Endothelial cell of umbilical vein (primary cell): ENCODE measurements around the gene RUSC2.

Experiments
- CTCF ChIP-seq, 2 donors: IDR thresholded peaks; 1 replicate in 1 of 2; 2 replicates in 1 of 2; pipeline ENCODE4 v1.5.1; 2011; ENCODE audit warnings: low read length in 2 of 2, mild to moderate bottlenecking in 2 of 2, moderate library complexity in 2 of 2, control low read depth in 1 of 2, inconsistent platforms in 1 of 2, low read depth in 1 of 2; ENCODE audit not compliant: insufficient read depth in 1 of 2; ENCODE audit errors: extremely low read depth in 1 of 2
- EZH2 ChIP-seq: IDR thresholded peaks from 2 replicates; pipeline ENCODE4 v1.6.1; 2012; ENCODE audit warnings: borderline replicate concordance, low read depth, mild to moderate bottlenecking, moderate library complexity, low read length, inconsistent platforms; ENCODE audit not compliant: severe bottlenecking
- JUN ChIP-seq: IDR thresholded peaks from 2 replicates; pipeline ENCODE4 v1.6.1; 2011; ENCODE audit warnings: borderline replicate concordance, low read depth; ENCODE audit not compliant: insufficient read length, insufficient read depth
- MAX ChIP-seq: IDR thresholded peaks from 2 replicates; pipeline ENCODE4 v1.6.1; 2011; ENCODE audit not compliant: insufficient read depth, insufficient read length
- POLR2A ChIP-seq: IDR thresholded peaks from 2 replicates; pipeline ENCODE4 v1.6.1; 2012; ENCODE audit warnings: low read depth, mild to moderate bottlenecking, control low read depth, low read length
- POLR2AphosphoS5 ChIP-seq: IDR thresholded peaks from 2 replicates; pipeline ENCODE4 v1.6.1; 2012; ENCODE audit warnings: low read depth, mild to moderate bottlenecking, control low read depth, low read length, moderate library complexity; ENCODE audit not compliant: insufficient read depth

- TF ChIP-seq POLR2AphosphoS5 (no peak), EZH2 (no peak), CTCF (IDR thresholded peaks at IDR 0.05; ENCODE audit: extremely low read depth in 1 of 2, insufficient read depth in 1 of 2, low read depth in 1 of 2, low read length in 2 of 2) (no peak), POLR2A (no peak), JUN (no peak), MAX (no peak)
These were observed 29.9 kb downstream of the RUSC2 start for GRCh38 chr9:35519692-35520363.
